ENCODE results near the gene MEA1.

MEA1 gene

GRCh38 chr6:42969431-42969830 is 44.3 kb downstream of the MEA1 start:
- no peak for DNase-seq

DNA sequence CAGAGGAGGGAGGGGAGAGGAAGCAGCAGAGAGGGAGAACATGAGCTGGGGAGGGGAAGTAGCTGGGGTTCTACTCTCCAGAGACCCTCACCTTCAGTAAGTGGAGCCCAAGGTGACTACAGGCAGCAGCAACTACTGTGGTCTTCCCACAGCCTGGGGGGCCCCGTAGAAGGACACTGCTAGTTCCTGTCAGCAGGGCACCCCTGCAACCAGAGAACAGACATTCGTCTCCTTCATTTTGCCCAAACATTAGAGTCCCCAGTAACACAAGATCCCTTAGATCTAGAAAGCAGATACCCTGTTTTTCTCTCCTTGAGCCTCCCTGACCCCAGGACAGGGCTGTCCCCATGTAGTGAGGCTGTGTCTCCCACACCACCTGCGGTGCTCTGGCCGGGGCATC is 45.0 kb downstream of the MEA1 start:
- DNase-seq, result no peak

- no peak for DNase-seq
Measured at GRCh38 chr6:42968126-42968701, 45.5 kb downstream of the MEA1 start.

- no peak for DNase-seq
Measured at GRCh38 chr6:42967228-42967627, 46.5 kb downstream of the MEA1 start.

- no peak for DNase-seq
Measured at GRCh38 chr6:42966571-42966970, 47.2 kb downstream of the MEA1 start.

- no peak for DNase-seq
Measured at GRCh38 chr6:42963855-42964605, 49.7 kb downstream of the MEA1 start.

DNA sequence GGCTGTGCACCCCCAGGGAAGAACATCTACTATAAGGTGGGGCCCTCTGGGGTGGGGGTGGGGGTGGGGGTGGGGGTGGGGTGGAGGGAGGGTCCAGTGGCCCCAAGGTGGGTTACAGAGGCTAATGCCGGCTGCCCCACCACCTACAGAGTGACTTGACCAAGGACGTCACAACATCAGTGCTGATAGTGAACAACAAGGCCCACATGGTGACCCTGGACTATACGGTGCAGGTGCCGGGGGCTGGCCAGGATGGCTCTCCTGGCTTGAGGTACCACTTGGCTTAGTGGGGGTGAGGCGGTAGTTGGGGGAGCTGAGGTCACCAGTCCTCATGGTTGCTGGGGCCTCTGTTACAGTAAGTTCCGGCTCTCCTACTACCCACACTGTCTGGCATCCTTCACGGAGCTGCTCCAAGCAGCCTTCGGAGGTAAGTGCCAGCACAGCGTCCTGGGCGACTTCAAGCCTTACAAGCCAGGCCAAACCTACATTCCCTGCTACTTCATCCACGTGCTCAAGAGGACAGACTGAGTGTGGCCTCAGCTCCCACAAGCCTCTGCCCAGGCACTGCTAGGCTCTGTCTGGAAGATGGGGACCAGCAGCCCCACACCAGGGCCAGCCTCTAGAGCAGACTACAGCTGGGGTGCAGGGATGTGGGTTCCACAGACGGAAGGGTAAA is 50.4 kb downstream of the MEA1 start:
- no peak for DNase-seq

GRCh38 chr6:42962502-42963178 is 51.1 kb downstream of the MEA1 start:
- DNase-seq, result no peak

DNA sequence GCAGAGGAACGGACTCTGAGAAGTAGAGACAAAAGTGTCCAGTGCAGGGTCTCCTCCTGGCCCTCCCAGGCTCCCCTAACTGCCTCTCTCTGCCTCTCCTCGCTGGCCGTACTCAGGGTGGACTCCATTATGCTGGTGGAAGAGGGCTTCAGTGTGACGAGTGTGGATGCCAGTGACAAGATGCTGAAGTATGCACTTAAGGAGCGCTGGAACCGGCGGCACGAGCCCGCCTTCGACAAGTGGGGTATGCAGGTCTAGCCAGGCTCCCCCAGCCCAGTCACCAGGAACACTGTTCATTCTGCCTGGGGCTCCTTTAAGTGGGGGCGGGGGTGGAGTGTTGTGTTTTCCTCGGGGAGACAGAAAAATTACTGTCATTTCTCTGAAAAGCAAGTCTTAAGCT is 51.6 kb downstream of the MEA1 start:
- no peak for DNase-seq
